Measurements from ENCODE around the gene ARRDC1. TPM values are rescaled to one million over a fixed set of nuclear protein-coding genes. Genes with fewer than 3 reads are reported as not detected.

ARRDC1 gene
- total RNA-seq, 4 donors from 2014 or later: 79.2 to 143 (median 85.8) TPM

GRCh38 chr9:137634016-137634415 lies 28.5 kb downstream of the ARRDC1 start:
- Histone ChIP-seq H3K4me1 (peaks cover 35% of the 10 kb centered on the region), H3K27ac (no peak overlapping the region), H3K36me3 (no peaks in the 10 kb centered on the region), H3K27me3 (no peaks in the 10 kb centered on the region), H3K9me3 (no peaks in the 10 kb centered on the region), H3K4me3 (no peak overlapping the region)
- no peak for TF ChIP-seq POLR2AphosphoS5 (IDR thresholded peaks at IDR 0.05)
- no peak for TF ChIP-seq POLR2A (IDR thresholded peaks at IDR 0.05)
- no peak for TF ChIP-seq EP300 (IDR thresholded peaks at IDR 0.05)
- TF ChIP-seq CTCF (IDR thresholded peaks at IDR 0.05): no peak
- 75% methylated on average over 5 of the region's 5 CpGs for WGBS
- DNase-seq (ENCODE audit: low spot score in 2 of 2): no peak

GRCh38 chr9:137638680-137639079 lies 33.2 kb downstream of the ARRDC1 start:
- 86% methylated on average over 6 of the region's 6 CpGs for WGBS
- H3K36me3 ChIP-seq: peaks cover under 1% of the 10 kb centered on the region
- H3K27me3 ChIP-seq: no peaks in the 10 kb centered on the region
- peaks cover 5% of the 10 kb centered on the region for H3K4me1 ChIP-seq
- no peak overlapping the region for H3K27ac ChIP-seq
- no peaks in the 10 kb centered on the region for H3K9me3 ChIP-seq
- H3K4me3 ChIP-seq: no peak overlapping the region
- DNase-seq (ENCODE audit: low spot score in 2 of 2): no peak
- TF ChIP-seq CTCF (IDR thresholded peaks at IDR 0.05): no peak
- no peak for TF ChIP-seq POLR2AphosphoS5 (IDR thresholded peaks at IDR 0.05)
- TF ChIP-seq EP300 (IDR thresholded peaks at IDR 0.05): no peak
- TF ChIP-seq POLR2A (IDR thresholded peaks at IDR 0.05): no peak

- 76% methylated on average over 12 of the region's 12 CpGs for WGBS
- TF ChIP-seq POLR2A (IDR thresholded peaks at IDR 0.05) (no peak), POLR2AphosphoS5 (IDR thresholded peaks at IDR 0.05) (no peak), EP300 (IDR thresholded peaks at IDR 0.05) (no peak), CTCF (IDR thresholded peaks at IDR 0.05) (no peak)
- Histone ChIP-seq H3K4me3 (no peak overlapping the region), H3K9me3 (no peaks in the 10 kb centered on the region), H3K27ac (no peak overlapping the region), H3K4me1 (peaks cover 5% of the 10 kb centered on the region), H3K36me3 (peaks cover 6% of the 10 kb centered on the region), H3K27me3 (no peaks in the 10 kb centered on the region)
- no peak for DNase-seq (ENCODE audit: low spot score in 2 of 2)
Observed at GRCh38 chr9:137639303-137640051, 34.0 kb downstream of the ARRDC1 start.

GRCh38 chr9:137640862-137641261 lies 35.4 kb downstream of the ARRDC1 start:
- Histone ChIP-seq H3K9me3 (no peaks in the 10 kb centered on the region), H3K27me3 (no peaks in the 10 kb centered on the region), H3K36me3 (peaks cover 6% of the 10 kb centered on the region), H3K4me1 (peaks cover 5% of the 10 kb centered on the region), H3K27ac (no peak overlapping the region), H3K4me3 (no peak overlapping the region)
- WGBS: 86% methylated on average over 5 of the region's 5 CpGs
- TF ChIP-seq POLR2A (IDR thresholded peaks at IDR 0.05) (no peak), EP300 (IDR thresholded peaks at IDR 0.05) (no peak)
- DNase-seq (ENCODE audit: low spot score in 2 of 2): no peak

- peaks cover 5% of the 10 kb centered on the region for H3K4me1 ChIP-seq
Observed at GRCh38 chr9:137642118-137642601, 36.7 kb downstream of the ARRDC1 start.

More at GRCh38 chr9:137642118-137642601, 36.7 kb downstream of the ARRDC1 start:
- WGBS: 95% methylated on average over 10 of the region's 10 CpGs
- no peak for TF ChIP-seq CTCF (IDR thresholded peaks at IDR 0.05)
- Histone ChIP-seq H3K27ac (no peak overlapping the region), H3K9me3 (no peaks in the 10 kb centered on the region), H3K4me3 (no peak overlapping the region), H3K36me3 (peaks cover 6% of the 10 kb centered on the region), H3K27me3 (no peaks in the 10 kb centered on the region)
- DNase-seq (ENCODE audit: low spot score in 2 of 2): no peak
